Activated naive CD4-positive, alpha-beta T cell treated with Interleukin-2 at 50 U/mL for 16 hours (primary cell): ENCODE data around the gene PROX2.

Source experiments
- DNase-seq: peaks from one replicate; pipeline ENCODE4 v3.0.0-alpha.2; 2020

The PROX2 gene, protein sequence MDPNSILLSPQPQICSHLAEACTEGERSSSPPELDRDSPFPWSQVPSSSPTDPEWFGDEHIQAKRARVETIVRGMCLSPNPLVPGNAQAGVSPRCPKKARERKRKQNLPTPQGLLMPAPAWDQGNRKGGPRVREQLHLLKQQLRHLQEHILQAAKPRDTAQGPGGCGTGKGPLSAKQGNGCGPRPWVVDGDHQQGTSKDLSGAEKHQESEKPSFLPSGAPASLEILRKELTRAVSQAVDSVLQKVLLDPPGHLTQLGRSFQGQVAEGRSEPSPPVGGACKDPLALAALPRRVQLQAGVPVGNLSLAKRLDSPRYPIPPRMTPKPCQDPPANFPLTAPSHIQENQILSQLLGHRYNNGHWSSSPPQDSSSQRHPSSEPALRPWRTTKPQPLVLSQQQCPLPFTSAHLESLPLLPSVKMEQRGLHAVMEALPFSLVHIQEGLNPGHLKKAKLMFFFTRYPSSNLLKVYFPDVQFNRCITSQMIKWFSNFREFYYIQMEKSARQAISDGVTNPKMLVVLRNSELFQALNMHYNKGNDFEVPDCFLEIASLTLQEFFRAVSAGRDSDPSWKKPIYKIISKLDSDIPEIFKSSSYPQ

DNA sequence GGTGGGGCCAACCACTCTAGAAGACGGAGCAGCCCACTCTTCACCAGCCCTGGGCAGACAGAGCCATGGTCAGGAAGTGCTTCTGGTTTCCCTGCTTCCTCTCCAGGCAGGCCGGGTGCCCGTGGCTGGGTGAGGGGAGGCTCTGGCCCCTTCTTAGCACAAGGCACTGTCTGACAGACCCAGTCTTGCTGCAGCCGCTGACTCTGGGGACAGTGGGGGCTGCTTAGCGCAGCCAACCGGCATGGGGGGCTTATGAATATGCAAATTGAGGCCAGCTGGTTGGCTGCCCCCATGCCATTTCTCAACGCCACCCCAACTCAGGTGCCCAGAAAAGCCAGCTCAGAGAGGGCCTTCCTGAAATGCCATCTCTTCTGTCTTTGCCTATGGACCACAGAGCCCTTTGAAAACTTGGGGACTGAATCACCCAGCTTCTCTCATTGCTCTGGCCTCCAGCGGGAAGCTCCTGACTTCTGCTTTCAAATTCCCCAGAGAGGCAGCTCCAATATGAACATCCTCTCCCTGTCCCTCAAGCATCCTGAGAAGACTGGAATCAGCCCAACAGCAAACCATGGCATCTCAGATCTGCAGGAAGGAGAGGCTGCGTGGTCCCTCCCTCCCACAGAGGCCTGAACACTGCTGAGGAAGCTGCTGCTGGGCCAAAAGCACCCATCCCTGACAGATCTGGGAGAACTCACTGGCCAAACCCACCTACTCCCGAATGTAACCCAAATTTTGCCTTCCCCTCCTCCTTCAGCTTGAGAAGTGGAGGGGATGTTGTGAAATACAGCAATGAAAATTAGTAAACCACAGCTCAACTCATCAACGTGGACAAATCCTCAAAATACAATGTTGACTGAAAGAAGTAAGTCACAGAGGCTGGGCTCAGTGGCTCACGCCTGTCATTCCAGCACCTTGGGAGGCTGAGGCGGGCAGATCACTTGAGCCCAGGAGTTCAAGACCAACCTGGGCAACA is at the start of gene PROX2:
Gene PROX2, minus strand, starts transcription at position 205 of the 973 bp plus-strand sequence. CDS start 12,311 bp downstream, outside the sequence.
- peak; percentile 16 for DNase-seq

DNA sequence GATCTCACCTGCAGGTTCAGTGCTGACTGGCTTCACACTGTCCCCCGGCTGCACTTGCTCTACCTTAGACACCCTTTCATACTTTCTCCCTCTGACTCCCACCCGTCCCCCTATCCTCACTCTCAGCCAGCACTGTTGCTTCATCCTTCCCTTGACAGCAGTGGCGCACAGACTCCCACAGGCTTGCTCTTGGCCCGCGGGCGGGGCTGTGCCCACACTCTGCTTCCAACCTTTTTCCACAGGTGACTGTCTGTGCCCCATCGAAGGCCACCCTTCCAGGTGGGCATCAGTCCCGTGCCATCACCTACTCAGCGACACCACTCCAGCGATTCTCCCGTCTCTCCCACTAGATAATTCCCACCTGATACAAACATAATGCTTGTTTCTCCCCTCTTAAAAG is 48.1 kb upstream of the PROX2 start:
- no peak for DNase-seq

DNA sequence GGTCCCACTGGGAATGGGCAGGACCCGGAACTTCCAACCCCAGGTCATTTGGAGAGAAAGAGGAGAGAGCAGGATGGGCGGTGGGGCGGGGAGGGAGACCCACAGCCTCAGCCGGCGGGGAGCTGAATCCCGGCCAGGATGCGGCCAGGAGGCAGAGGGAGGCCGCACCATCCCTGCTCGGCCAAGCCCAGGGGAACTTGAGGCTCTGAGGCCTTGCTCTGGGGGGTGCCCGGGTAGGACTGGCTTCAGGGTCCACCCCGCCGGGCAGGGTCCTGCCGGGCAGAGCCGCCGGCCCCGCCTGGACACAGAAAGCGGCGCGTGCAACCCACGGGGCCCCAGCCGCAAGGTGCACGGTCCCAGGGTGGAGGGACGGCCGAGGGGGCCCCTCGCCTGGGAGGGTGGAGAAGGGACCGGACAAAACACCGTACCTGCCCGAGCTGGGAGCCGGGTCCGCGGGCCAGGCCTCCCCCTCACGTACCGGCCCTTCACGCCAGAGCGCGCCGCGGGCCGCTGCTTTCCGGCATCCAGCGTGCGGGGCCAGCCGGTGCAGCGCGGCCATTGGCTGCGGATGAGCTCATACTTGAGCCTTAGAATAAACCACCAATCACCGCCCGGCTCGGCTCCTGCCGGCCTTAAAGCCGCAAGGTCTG is 46.9 kb upstream of the PROX2 start, which contains the start of gene RPS6KL1:
Gene RPS6KL1, minus strand, starts transcription at position 509 of the 650 bp plus-strand sequence. CDS start 1,719 bp downstream, outside the sequence.
- DNase-seq, result peak; percentile 70

DNA sequence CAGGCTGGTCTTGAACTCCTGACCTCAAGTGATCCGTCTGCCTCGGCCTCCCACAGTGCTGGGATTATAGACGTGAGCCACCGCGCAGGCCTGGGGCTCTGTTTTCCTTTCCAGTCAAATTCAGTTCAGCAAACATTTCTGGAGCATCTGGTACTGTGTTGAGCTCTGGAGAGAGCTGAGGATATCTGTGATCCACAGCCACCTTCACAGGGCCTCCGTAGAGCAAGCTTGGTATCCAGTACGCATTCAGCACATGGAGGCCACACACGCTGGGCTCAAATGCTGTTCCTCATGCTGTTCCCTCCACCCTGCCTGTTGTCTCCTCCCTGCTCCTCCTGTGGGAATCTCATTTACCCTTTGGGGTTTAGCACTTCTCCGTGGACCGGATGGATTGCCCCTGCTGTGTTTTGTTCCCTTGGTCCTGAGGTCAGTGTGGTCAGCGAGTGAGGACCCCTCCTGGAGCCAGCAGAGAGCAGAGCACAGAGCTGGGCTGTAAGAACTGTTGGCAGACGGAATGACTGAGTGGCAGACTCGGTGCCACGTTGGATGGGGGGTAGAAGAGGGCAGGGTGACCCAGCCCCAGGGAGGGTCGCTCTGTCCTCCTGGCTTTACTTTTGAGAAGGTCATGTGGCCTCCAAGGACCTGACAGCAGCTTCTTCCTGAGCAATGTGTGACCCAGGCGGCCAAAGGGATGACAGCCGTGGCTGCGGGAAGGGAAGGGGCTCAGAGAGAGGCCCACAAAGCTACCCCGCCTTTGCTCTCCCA is 46.2 kb upstream of the PROX2 start:
- DNase-seq, result no peak

DNA sequence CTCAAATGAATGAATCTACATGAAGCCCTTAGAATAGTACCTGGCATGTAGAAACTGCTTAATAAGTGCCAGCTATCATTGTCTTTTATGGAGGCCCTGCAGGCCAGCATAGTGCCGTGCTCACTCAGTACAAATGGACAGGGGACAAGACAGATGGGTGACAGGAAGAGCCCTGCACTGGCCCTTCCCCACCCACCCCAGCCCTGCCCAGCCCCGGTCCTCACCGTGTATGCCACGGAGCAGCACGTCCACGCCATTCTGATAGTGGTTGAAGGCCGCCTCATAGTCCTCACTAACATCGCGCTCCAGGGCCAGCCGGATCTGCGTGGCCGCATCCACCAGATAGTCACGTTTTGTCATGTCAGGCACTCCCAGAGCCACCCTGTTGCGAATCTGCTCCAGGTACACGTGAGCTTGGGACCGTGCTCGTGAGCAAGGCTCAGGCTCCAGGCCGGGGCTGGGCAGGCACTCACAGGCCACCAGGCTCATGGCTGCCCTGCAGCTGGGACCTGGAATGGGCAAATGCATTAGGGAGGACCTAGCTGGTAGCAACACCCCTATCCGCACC is 45.2 kb upstream of the PROX2 start:
- DNase-seq, result no peak

DNA sequence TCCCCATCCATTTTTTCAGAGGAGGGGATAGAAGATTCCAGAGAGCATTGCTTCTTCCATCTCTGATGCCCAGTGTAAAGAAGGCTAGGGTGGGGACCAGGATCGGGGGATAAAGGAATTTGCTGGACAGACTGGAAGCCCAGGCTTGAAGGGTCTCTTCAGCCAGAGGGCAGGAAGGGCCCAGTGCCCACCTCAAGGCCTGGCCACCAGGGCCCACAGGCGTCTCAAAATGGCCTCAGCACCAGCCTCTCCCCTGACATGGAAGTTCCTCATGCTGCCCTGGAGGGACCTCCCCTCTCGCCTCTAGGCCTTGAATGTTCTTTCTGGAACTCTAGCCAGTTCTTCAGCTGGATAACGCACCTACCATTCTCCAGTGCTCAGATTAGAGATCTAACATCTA is 44.3 kb upstream of the PROX2 start:
- DNase-seq, result no peak

DNA sequence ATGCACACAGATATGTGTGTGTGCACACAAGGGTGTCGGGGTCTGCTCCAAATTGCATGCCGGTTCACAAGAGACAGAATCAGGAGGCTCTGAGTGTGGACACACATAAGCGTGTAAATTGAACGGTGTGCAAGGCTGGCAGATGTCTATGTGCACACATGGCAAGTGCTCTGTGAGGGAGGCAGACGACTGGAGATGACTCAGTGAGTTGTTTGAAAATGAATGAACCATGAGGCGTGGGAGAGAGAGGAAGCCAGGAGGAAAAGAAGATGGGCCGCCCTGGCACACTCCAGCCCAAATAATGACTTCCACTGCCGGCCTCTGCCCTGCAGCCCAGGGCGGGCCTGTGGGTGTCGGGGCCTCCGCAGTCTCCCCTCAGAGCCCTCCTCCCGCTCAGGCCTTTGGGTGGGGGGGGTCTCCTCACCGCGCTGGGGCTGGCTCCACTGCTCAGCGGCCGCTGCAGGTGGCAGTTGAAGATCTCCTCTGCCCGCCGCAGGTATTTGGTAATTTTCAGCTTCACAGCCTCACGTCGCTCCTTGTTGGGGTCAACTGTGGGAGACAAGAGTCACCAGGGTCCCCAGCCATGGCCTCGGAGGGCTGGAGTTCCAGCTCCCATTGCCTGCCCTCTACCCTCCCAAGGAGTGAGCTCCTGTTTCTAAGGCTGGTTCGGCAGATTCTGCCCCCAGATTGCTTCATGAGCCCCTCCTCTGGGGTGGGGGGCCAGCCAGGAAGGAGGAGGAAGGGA is 43.6 kb upstream of the PROX2 start:
- no peak for DNase-seq

DNA sequence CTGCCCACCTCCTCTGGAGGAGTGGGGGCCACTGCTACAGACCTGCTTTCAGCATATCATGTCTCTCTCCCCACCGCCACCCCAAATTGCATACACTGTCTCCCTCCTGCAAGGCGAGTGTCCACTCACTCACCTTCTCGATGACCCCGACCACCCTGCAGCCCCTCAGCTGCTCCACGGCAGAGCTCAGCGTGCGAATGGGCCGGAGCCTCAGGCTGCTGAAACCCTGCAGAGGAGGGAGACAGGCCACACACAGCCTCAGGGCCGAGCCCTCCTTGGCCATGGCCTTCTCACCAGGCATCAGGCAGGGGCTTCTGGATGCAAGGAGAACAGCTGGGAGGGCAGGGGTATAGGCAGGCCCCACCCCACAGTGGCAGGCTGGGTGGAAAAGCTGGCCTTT is 42.4 kb upstream of the PROX2 start:
- no peak for DNase-seq

DNA sequence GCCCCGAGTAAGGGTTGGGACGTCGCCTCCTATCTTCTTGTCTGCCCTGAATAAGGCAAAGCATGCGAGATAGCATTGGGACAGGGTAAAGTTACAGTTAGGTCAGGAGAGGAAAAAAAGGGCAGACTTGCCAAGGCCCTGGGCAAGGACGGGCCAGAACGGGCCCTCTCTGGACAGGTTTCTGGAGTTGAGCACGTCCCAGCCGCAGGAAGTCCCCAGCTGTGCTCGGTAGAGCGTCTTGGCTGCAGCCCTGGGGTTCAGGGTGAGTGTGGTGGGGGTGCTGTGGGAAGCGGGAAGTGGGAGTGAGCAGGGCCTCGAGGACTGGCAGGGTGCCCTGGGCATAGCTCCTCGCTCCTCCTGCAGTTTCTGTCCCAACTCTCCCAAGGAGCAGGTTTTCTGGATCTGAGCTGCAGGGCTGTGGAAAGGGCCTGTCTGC is 41.7 kb upstream of the PROX2 start:
- DNase-seq, result no peak

DNA sequence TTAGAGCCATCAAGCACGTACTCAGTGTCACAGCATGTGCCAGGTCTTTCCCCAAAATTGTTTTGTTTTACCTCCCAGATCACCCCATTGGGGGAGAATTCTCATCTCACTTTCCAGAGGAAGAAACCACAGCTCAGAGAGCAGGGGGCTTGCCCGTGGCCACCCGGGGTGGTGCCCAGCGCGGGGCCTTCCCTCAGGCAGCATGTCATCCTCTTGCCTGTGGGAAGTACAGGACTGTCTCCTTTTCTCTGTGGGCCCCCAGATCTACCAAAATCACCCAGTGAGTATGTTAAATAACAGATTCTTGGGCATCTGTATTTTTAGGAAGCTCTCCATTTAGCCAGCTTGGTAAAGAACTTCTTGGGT is 41.2 kb upstream of the PROX2 start:
- DNase-seq, result no peak

DNA sequence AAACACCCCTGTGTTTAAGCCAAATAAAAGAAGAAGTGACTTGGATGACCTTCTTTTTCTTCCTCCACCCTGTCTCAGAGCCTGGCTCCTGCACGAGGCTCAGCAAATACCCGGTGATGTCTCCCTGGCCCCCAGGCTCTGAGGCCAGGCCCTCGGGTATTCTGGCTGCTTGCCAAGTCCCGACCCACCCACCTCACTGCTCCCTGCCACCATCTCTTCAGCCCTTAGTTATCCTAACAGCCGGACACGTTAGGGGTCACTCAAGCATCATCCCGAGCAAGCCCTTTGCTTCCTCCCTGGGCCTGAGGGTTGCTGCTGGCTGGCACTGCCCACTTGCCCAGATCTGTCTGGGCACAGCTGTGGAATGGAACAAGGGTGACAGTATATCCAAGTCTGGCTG is 39.9 kb upstream of the PROX2 start:
- DNase-seq, result no peak

DNA sequence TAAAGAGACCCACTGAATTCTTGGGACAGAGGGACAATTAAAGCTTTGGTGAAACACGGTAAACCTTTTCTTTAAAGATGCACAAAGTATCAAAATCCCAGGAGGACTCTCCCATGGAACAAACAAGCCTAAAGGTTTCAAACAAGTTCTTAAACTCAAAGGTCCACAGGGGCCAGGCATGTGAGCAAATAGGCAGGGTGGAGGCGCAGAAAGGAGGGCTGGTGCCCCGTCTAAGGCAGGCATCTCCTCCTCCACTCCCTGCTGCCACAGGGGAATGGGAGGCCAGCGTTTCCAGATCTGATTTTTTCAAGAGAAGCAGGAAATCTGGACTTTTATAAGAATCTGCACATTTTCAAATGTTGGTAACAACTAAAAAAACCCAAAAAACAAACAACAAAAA is 39.5 kb upstream of the PROX2 start:
- DNase-seq, result no peak

DNA sequence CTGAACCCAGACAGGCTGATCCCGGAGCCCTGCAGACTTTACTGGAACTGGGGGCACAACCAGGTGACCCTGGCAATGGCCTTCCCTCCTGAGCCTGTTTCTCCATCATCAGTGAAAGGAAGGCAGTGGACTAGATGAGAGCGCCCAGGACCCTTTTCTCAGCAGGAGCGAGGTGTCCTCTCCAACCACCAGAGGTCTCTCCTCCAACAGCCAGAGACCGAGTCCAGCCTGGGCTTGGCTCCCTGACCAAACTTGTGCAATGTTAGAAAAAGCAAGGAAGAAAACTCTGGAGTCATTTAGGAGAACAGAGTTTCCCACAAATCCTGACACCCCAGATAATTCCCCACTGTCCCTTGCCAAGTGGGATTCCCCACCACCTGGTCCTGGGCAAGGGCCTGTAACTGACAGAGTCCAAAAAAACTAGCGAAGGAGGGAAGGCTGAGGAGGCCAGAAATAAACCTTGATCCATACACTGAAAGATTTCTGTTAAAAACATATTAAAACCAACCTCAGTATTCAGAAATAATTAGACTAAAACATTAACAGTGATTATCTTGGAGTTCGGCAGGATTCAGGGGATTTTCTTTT is 38.1 kb upstream of the PROX2 start:
- no peak for DNase-seq

DNA sequence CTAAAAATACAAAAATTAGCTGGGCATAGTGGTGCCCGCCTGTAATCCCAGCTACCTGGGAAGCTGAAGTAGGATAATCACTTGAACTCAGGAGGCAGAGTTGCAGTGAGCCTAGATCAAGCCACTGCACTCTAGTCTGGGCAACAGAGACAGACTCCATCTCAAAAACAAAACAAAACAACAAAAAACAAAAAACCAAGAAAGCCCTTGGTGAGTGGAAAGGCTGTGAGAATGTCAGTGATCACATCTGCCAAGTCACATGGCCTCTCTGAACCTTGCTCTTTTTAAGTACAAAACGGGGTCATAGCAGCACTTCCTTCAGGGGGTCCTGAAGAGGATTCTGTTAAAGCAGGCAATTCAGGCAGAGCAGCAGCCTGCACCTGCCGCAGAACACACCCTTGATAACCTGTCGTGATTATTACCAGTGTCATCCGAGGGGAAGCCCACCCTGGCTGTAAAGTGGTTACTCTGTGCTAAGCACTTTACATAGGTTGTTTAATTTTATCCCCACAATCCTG is 37.5 kb upstream of the PROX2 start:
- DNase-seq, result no peak

DNA sequence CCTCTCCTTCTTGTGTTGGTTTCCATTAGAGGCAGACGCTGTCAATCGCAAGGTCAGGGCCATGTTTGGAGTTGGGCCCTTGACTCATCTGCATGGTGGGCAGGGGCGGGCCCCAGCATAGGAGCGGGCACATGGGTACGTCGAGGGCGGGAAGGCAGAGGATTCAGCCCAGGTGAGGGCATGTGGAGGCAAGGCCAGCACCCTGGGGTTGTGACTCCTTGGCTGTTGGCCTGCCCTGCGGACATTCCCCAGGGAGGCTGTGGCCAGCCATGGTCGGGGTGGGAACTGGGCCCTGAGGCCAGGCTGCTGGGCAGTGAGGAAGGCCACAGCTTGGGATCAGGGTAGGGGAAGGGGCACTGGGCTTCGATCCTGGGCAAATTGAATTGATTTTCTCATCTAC is 36.9 kb upstream of the PROX2 start:
- DNase-seq, result no peak

DNA sequence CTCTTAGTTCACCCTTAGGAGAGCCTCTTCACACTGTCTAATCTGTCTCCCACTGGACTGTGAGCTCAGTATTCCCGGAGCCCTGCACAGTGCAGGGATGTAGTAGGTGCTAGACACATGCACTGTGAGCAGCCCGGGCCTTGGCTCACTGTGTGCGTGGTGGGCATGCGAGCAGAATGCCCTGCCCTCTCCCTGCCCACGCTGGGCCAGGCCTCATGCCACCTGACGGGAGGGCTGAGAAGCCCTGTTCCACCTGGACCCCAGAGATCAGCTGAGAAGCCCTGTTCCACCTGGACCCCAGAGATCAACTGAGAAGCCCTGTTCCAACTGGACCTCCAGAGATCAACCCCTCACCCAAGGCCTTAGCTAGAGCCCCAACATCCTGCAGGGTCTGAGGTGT is 36.2 kb upstream of the PROX2 start:
- DNase-seq, result no peak

DNA sequence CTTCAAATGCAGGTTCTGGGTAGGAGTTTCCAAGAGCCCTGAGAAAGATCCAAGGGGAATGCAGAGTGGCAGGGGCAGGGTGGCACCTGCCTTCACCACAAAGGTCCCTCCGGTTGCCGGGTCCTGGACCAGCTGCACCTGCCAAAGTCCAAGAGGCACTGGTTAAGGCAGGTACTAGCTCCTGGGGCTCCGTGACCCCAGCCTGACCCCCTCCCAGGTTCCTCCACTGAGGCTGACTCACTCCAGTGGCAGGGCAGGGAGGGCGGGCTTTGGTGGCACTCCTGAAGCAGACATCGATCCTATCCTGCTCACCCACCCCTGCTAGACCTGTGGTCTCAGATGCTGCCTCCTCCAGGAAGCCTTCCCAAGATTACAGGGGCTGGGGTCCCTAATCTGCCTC is 35.8 kb upstream of the PROX2 start:
- DNase-seq, result no peak

DNA sequence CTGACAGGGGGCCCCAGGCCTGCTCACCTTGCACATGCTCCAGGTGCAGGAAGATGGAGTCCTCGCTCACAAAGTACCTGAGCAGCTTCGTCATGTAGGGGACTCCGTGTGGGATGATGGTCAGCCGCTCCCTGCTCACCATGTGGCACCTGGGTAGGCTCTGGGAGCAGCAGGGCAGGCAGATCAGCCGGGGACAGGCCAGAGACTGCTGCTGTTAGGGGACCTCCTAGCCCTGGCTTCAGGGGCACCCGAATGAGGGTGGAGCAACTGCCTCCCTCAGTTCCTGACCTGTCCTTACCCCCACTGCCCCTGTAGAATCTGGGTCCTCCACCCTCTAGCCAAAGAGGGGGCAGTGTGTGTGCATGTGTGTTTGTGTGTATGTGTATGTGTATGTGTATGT is 35.3 kb upstream of the PROX2 start:
- no peak for DNase-seq

DNA sequence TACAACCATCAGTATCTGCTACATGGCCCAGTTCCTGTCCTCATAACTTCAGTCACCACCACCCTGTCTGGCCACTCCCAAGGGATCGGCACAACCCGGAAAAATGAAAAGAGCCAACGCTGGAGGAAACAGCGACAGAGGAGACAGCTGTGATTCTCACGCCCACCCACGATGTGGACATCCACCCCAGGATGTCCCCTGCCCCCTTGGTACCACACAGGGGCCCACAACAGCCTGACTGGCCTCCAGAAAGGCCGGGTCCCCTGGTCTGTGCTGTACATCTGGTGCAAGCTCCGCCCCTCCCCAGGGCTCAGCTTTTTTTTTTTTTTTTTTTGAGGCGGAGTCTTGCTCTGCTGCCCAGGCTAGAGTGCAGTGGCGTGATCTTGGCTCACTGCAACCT is 34.6 kb upstream of the PROX2 start:
- DNase-seq, result no peak

DNA sequence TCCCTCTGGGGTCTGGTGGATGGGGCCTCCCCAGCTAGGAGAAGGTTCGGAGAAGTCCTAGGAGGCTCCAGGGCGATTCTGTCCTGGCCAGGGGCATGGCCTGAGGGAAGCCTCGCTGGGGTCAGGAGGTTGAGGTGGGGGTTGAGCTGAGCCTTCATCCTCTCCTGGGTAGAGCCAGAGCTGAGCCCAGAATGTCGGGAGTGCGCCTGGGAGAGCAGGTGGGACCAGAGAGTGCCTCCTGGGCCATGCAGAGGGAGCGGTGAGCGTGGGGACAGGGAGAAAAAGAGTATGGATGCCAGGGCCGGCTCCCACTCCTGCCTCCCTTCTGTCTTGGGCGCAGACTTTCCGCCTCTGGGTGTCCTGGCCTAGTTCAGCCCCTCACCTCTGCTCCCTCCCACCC is 34.0 kb upstream of the PROX2 start:
- no peak for DNase-seq
